ENCODE data around the gene PDGFRA. TPM values are rescaled to one million over a fixed set of nuclear protein-coding genes. Genes with fewer than 3 reads are reported as not detected.

Gene PDGFRA
- total RNA-seq: 0.24 TPM in 1 of 2 replicates, not detected in the other

GRCh38 chr4:54228961-54229501 lies at the start of gene PDGFRA:
PDGFRA (plus strand) TSS chr4:54229293; CDS start chr4:54258769, 29,476 bp downstream.

Other genes starting within 250 kb of the PDGFRA start
- gene CHIC2, start 164.7 kb upstream of the PDGFRA start, total RNA-seq: 32.8 and 41.9 TPM in 2 replicates
- not detected in 2 replicates for gene GSX2, start 129.1 kb upstream of the PDGFRA start, total RNA-seq